Colonic mucosa (tissue), 4 donors: ENCODE data around the gene FAM110A. TPM values are rescaled to one million over a fixed set of nuclear protein-coding genes. Genes with fewer than 3 reads are reported as not detected.

Experiments
- DNase-seq: peaks from one replicate; pipeline ENCODE4 v3.0.0-alpha.2; 2020
- H3K27ac ChIP-seq: fragments of 200-600 bp; one replicate; pipeline ENCODE4 v1.8.0; 2021
- H3K27me3 ChIP-seq: fragments of 200-600 bp; one replicate; pipeline ENCODE4 v1.8.0; 2021
- H3K36me3 ChIP-seq: fragments of 200-600 bp; one replicate; pipeline ENCODE4 v1.8.0; 2021
- H3K4me1 ChIP-seq: fragments of 200-600 bp; one replicate; pipeline ENCODE4 v1.8.0; 2021; ENCODE audit warnings: mild to moderate bottlenecking
- H3K4me3 ChIP-seq: fragments of 200-600 bp; one replicate; pipeline ENCODE4 v1.8.0; 2021
- H3K9ac ChIP-seq, 2 donors: one replicate each; pipeline ENCODE4 v1.7.0; 2013; ENCODE audit warnings: control low read depth in 2 of 2, low read depth in 2 of 2, low read length in 2 of 2
- H3K9me3 ChIP-seq: fragments of 200-600 bp; one replicate; pipeline ENCODE4 v1.8.0; 2021
- intact Hi-C: fragments of 100-400 bp; cut with DNase I; formaldehyde crosslinking; loops from one replicate; pipeline ENCODE4 v1.14.1; 2022
- total RNA-seq, 2 donors: library from RNA; stranded (reverse); fragmentation: NEBNext Ultra II Directional in 1 of 2; extraction: Animal tissue kit (Norgen Biotek cat#: 25700) in 1 of 2; gene quantifications; one replicate each; pipeline ENCODE4 v1.2.1, GENCODE V29; 2021
- TF ChIP-seq, protein P1 (sequence below): fragments of 200-600 bp; IDR thresholded peaks from one replicate; pipeline ENCODE4 v1.8.0; 2022; ENCODE audit warnings: antibody characterized with exemption, mild to moderate bottlenecking
- donor health status: healthy.
- donor health status: DM: no; HTN: no; CAD: no.
- donor health status: DM: no; HTN: no; CAD: no.

Gene FAM110A
- total RNA-seq, 2 donors from 2014 or later: 13.0 to 19.7 TPM

DNA sequence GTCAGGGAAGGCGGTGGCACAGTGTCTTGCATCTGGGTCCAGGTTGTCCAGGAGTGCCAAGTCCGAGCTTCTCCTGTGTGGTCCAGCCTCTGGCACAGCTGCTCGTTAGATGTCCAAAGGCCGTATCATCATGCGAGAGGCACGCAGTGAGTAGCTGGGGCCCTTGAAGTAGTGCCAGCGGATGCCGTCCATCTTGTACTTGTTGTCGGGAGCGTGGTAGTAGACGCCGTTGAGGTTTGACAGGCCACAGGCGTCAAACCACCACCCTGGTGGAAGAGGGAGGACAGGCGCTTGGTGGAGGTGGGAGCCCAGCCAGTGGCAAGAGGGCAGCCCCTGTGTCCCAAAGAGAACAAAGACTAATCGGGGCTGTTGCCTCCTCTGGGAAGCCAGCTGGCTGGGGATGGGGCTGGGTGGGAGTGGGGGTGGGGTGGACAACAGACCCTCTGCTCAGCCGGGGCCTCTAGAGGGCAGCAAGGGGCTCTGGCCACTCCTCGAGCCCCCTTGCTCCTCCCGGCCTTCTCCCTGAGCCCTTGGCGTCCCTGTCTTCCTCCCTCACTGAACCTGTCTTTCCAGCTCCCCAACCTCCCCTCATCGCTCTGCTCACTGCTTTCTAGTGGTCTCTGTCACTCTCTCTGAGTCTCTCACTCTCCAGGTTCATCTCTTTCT lies 39.5 kb downstream of the FAM110A start:
- H3K27ac ChIP-seq: no peak overlapping the region
- no peak overlapping the region for H3K9ac ChIP-seq
- H3K9me3 ChIP-seq: no peaks in the 10 kb centered on the region
- TF ChIP-seq, protein P1, sequence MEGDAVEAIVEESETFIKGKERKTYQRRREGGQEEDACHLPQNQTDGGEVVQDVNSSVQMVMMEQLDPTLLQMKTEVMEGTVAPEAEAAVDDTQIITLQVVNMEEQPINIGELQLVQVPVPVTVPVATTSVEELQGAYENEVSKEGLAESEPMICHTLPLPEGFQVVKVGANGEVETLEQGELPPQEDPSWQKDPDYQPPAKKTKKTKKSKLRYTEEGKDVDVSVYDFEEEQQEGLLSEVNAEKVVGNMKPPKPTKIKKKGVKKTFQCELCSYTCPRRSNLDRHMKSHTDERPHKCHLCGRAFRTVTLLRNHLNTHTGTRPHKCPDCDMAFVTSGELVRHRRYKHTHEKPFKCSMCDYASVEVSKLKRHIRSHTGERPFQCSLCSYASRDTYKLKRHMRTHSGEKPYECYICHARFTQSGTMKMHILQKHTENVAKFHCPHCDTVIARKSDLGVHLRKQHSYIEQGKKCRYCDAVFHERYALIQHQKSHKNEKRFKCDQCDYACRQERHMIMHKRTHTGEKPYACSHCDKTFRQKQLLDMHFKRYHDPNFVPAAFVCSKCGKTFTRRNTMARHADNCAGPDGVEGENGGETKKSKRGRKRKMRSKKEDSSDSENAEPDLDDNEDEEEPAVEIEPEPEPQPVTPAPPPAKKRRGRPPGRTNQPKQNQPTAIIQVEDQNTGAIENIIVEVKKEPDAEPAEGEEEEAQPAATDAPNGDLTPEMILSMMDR: no peak
- no peak for DNase-seq
- no peak overlapping the region for H3K4me3 ChIP-seq
- no peaks in the 10 kb centered on the region for H3K36me3 ChIP-seq
- H3K27me3 ChIP-seq: no peaks in the 10 kb centered on the region
- no peaks in the 10 kb centered on the region for H3K4me1 ChIP-seq
- intact Hi-C loops: no loop called here

- Histone ChIP-seq H3K27me3 (no peaks in the 10 kb centered on the region), H3K4me1 (no peaks in the 10 kb centered on the region), H3K9me3 (no peaks in the 10 kb centered on the region), H3K36me3 (no peaks in the 10 kb centered on the region), H3K9ac (no peak overlapping the region), H3K4me3 (no peak overlapping the region), H3K27ac (no peak overlapping the region)
- DNase-seq: no peak
- intact Hi-C loops: no loop called here
- TF ChIP-seq, protein P1: no peak
Observed at GRCh38 chr20:873875-874607, 40.5 kb downstream of the FAM110A start.

DNA sequence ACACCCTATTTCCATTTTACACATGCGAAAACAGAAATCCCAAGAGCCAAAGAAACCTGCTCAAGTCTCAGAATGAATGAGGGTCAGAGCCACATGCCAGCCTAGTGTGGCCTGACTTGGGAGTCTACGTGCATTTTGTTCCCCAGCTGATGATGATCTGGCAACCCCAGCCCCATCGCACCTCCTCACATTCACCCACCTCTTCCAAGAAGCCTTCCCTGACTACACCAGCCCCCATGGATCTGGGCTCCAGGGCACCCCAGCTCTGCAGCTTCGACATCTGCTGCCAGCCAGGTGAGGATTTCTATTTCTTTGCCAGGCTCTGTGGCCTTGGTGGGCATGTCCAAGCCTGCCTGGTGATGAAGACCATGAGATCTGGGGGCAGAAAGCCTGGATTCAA lies 41.6 kb downstream of the FAM110A start:
- no peak overlapping the region for H3K9ac ChIP-seq
- H3K36me3 ChIP-seq: no peaks in the 10 kb centered on the region
- no peak for DNase-seq
- TF ChIP-seq, protein P1: no peak
- no peaks in the 10 kb centered on the region for H3K4me1 ChIP-seq
- intact Hi-C loops: no loop called here
- no peak overlapping the region for H3K27ac ChIP-seq
- H3K4me3 ChIP-seq: no peak overlapping the region
- no peaks in the 10 kb centered on the region for H3K9me3 ChIP-seq
- H3K27me3 ChIP-seq: no peaks in the 10 kb centered on the region

GRCh38 chr20:877814-878213 lies 44.3 kb downstream of the FAM110A start:
- no peak overlapping the region for H3K4me3 ChIP-seq
- H3K36me3 ChIP-seq: no peaks in the 10 kb centered on the region
- TF ChIP-seq, protein P1: no peak
- no peaks in the 10 kb centered on the region for H3K27me3 ChIP-seq
- H3K4me1 ChIP-seq: no peaks in the 10 kb centered on the region
- no peak overlapping the region for H3K27ac ChIP-seq
- H3K9me3 ChIP-seq: no peaks in the 10 kb centered on the region
- intact Hi-C loops: no loop called here
- no peak overlapping the region for H3K9ac ChIP-seq
- DNase-seq: no peak

DNA sequence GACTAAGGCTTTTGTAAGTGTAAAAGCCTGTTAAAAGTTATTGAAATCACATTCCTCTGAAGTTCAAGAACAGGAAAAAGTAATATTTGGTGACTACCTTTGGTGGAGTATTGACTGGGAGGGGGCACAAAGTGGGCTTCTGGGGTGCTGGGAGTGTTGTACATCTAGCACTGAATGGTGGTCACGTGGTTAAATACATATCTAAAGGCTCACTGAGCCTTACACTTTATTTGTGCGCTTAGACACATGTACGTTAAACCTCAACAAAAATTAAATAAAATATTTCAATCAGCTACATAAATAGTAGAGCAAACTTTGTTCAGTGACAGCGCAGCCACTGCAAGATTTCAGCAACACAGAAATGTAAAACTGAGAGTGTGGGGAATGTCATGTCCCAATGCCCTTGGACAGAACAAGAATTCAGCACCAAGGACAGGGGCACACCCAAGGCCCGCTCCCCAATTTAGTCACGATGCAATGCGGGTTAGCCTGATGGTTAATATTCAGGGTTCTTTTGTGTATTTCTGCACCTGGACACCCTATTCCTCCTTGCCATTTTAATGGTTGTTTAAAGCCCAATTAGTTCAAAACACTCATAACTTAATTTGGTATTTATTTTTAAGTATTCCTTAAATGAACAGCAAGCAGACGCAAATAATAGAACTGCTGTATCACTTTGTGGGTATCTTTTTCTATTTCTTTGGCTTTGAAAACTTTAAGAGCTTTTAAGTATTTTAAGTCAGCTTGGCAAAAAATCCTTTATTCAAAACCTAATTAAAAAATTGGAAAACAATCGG lies 45.2 kb downstream of the FAM110A start:
- no peaks in the 10 kb centered on the region for H3K27me3 ChIP-seq
- no peaks in the 10 kb centered on the region for H3K9me3 ChIP-seq
- H3K4me1 ChIP-seq: no peaks in the 10 kb centered on the region
- TF ChIP-seq, protein P1: no peak
- no peak overlapping the region for H3K4me3 ChIP-seq
- no peak overlapping the region for H3K27ac ChIP-seq
- no peak overlapping the region for H3K9ac ChIP-seq
- H3K36me3 ChIP-seq: no peaks in the 10 kb centered on the region
- no peak for DNase-seq
- intact Hi-C loops: no loop called here
